HG02798 (cell line): ENCODE measurements around the gene SLC25A39.
A peak's percentile ranks its signal among the peaks of the same experiment; 100 is the strongest.
"Not testable (repeated sequence)": the region's sequence is repeated elsewhere in the genome, so short reads cannot be mapped to it uniquely, and the experiment has no call there.

ENCODE experiments used
- ATAC-seq: cut with Tn5 transposase; IDR thresholded peaks from one replicate; pipeline ENCODE4 v1.9.1; 2021; ENCODE audit warnings: mild to moderate bottlenecking; ENCODE audit not compliant: unreplicated experiment, poor library complexity

The SLC25A39 gene, protein sequence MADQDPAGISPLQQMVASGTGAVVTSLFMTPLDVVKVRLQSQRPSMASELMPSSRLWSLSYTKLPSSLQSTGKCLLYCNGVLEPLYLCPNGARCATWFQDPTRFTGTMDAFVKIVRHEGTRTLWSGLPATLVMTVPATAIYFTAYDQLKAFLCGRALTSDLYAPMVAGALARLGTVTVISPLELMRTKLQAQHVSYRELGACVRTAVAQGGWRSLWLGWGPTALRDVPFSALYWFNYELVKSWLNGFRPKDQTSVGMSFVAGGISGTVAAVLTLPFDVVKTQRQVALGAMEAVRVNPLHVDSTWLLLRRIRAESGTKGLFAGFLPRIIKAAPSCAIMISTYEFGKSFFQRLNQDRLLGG

DNA sequence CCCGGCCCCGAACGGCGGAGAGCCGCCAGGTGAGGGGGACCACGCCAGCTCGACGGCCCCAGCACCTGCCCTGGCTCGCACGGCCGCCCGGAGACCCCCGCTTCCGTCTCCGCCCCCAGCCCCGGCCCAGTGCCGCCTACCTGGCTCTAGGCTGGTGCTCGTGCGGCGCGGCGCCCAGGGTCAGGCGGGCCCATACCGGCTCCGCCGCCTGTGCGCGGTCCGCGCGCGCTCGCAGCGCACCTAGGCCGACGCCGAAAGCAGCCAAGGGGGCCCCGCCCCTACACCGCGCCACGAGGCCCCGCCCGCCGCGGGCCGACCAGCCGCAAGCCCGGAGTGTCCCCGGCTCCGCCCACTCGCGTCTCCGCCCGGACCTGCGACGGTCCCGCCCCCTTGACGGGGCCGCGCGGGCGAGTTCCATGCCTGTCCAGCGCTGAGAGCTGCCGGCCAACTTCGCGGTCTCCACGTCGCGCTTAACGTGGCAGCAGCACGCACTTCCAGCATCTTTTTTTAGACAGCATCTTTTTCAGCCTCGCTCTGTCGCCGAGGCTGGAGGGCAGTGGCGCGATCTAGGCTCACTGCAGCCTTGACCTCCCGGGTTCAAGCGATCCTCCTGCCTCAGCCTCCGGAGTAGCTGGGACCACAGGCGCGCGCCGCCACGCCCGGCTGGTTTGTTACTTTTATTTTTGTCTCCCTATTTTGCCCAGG, at the start of gene SLC25A39:
SLC25A39 (minus strand) TSS at position 253 of the 705 bp plus-strand sequence. CDS start 1,261 bp downstream, outside the sequence.
- peak; percentile 82 for ATAC-seq

- no peak for ATAC-seq
Observed at GRCh38 chr17:44372036-44372435, 47.4 kb upstream of the SLC25A39 start.

GRCh38 chr17:44369414-44370023, 44.9 kb upstream of the SLC25A39 start:
- ATAC-seq: not testable (repeated sequence)

GRCh38 chr17:44368391-44369243, 44.0 kb upstream of the SLC25A39 start:
- ATAC-seq: not testable (repeated sequence)

DNA sequence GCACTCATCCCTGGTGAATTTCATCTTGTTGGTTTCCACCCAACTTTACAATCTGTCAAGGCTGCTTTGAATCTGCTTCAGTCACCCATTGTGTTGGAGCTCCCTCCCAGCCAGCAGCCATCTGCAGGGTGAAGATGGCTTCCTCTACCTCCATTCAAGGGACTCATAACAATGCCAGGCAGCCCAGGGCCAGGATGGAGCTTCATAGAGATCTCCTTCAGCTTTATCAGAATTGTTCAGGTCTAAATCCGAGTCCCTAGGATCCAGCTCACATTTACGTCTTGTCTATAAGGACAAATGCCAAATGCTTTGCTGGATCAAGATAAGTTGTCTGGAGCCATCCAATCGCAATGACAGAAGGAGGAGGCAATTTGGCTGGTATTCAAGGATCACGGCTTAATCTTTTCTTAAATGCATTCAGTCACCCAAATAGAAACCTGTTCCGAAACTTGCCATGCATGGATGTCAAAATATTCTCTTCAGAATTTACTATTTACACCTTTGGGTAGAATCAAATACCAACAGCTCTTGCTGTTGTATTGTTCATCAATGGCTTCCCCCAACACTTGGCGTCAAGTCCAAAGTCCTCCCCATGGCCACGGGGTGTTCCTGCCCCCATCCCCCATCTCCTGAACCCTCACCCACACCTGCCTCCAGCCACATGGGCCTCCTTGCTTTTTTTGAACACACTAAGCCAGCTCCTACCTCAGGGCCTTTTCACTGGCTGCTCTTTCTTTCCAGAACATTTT, 42.8 kb upstream of the SLC25A39 start:
- no peak for ATAC-seq

DNA sequence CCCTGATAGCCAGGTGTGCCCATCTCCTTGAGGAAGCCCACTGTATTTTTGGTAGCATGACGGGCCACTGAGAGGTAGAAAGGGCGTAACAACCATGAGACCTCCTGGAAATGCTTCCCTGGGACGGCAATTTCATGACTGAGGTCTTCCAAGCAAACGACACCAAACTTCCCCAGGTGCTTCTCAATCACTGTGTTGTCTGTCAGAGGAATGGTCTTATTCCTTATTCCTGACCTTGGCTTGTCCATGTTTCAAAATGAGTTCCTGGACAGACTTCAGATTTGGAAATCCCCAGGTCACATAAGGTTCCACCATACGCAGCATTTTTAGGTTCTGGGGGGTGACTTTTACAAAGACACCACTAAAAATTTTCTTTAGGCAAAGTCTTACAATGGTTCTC, 40.4 kb upstream of the SLC25A39 start:
- not testable (repeated sequence) for ATAC-seq

DNA sequence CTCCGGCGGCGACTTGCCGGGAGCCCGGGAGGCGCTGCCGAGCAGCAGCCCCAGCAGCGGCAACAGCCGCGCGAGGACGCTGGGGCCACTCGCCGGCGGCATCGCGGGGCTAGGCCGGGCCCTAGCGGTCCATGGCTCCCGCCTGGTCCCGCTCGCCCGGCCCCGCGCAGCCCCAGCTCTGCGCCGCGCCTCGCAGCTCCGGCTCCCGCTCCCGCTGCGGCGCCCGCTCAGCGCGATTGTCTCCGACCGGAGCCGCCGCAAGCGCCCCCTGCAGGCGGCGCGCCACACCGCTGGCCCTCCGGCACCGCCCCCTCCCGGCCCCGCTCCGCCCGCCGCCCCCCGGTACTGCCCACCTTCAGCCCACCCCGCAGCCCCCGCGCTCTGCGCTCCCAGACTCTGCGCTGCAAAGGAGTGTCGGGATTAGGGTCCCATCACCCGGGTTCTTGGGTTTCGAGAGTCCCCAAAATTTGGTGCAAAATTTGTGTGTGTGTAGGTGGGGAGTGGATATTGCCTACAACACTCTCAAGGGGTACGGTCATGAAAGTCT, 39.1 kb upstream of the SLC25A39 start, which contains the start of gene FAM171A2:
FAM171A2 (minus strand) TSS at position 241 of the 547 bp plus-strand sequence; CDS start at position 102, 139 bp downstream.
- ATAC-seq: peak; percentile 79

GRCh38 chr17:44362949-44363612, 38.5 kb upstream of the SLC25A39 start:
- no peak for ATAC-seq

DNA sequence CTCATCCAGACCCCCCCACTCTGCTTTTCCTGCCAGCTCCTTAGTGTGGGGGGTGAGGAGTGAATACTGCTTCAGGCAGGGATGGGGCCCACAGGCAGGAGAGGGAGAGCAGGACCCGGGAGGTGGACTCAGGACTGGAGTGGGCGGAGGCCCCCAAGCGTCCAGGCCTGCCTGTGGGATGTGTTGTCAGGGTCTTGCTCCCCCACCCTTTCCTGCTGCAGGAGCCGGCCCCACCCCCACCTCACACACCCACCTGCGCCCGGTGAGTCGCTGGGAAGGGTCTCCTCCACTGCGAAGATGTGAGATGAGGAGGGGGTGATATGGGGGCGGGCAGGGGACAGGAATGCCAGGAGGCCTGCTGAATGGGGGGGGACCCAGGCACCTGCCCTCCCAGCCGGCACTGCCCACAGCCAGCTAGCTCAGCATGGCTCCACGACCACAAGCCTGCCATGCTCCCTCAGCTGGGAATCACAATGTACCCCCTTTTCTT, 37.9 kb upstream of the SLC25A39 start:
- no peak for ATAC-seq

DNA sequence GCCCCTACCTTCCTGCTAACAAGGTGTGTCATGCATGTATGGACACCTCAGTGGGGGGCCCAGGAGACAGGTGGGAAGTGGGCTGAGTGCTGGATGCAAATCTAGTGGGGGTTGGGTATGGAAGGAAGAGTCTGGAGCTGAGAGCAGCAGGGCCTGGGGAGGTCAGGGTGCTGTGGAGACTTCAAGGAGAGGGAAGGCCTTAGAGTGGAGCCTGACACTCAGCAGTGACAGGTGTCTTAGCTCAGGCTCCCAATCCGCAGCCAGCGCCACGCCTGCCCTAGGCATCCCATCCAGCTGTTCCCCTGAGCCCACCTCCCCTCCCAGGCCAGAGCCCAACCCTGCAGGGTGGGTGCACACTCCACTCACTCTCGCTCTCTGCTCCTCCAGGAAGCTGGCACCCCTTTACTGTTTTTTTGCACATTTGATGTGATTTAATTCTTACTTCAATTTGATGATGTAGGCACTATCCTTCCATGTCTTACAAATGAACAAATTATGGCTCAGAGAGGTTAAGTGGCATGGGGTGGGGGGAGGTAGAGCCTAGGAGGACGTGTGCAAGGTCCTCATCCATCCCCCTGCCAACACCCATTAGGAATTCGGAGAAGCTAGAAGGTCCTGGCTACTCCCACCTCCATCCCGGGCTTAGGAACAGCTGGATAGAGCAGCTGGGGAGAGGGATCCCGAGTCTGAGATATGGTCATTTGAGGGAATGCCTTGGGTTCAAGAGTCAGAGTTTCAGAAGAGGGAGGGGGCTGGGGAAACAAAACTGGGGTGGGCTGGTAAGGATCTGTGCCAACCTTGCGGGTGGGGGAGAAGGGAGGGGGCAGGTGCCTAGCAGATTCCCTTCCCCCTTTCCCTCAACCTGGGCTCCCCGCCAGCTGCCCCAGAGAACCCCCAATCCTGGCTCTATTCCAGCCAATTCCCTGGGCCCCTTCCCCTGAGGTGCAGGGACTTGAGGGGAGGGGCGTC, 37.0 kb upstream of the SLC25A39 start:
- no peak for ATAC-seq

- ATAC-seq: no peak
Observed at GRCh38 chr17:44360826-44361225, 36.2 kb upstream of the SLC25A39 start.

- ATAC-seq: no peak
Observed at GRCh38 chr17:44360144-44360533, 35.5 kb upstream of the SLC25A39 start.

- no peak for ATAC-seq
Observed at GRCh38 chr17:44359458-44360143, 35.0 kb upstream of the SLC25A39 start.

GRCh38 chr17:44359006-44359405, 34.4 kb upstream of the SLC25A39 start:
- no peak for ATAC-seq

GRCh38 chr17:44358066-44358465, 33.4 kb upstream of the SLC25A39 start:
- no peak for ATAC-seq

DNA sequence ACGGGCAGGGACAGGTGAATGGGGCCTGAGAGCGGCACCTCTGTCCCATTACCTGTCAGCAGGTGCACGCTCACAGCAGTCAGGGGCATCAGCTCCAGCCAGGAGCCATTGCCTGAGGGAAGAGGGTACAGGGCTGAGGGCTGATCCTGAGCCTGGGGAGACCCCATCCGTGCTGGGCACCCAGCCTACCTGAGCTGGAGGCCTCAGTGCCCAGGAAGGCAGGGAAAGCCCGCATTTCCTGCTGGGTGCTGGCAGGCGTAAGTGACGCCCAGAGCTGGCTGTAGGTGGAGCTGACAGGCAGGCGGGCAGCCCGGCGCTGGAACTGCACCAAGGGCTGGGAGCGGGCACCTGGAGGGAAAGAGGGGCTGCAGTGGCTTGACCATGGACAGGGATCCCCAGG, 31.6 kb upstream of the SLC25A39 start:
- no peak for ATAC-seq

GRCh38 chr17:44355642-44356099, 31.0 kb upstream of the SLC25A39 start:
- no peak for ATAC-seq
